ENCODE results near the gene GABPB2. TPM values are rescaled to one million over a fixed set of nuclear protein-coding genes. Genes with fewer than 3 reads are reported as not detected.
A peak's percentile ranks its signal among the peaks of the same experiment; 100 is the strongest.

The GABPB2 gene
- total and polyA plus RNA-seq, 2 experiments from 2014 or later = 1.1 to 2.6 TPM

GRCh38 chr1:151050051-151050688, 20.4 kb upstream of the GABPB2 start:
- Histone ChIP-seq H3K36me3 (ENCODE audit: insufficient read depth) (peaks cover 41% of the 10 kb centered on the region), H3K4me1 (ENCODE audit: insufficient read depth) (peaks cover 5% of the 10 kb centered on the region; the same call in 1 of the 2 replicates), H3K4me2 (no peak overlapping the region), H3K4me3 (no peak overlapping the region), H3K27ac (ENCODE audit: low read depth) (peak overlapping the region; percentile 68; the same call in 1 of the 2 replicates), H3F3A (replicated peaks; ENCODE audit: low read depth) (peaks cover 41% of the 10 kb centered on the region), H4K20me1 (replicated peaks; ENCODE audit: insufficient read depth) (peaks cover 11% of the 10 kb centered on the region), H3K79me2 (replicated peaks; ENCODE audit: insufficient read depth) (no peaks in the 10 kb centered on the region), H2AFZ (no peak overlapping the region), H3K27me3 (ENCODE audit: insufficient read depth) (no peaks in the 10 kb centered on the region), H3K9me2 (ENCODE audit: insufficient read depth) (no peaks in the 10 kb centered on the region)
- ATAC-seq (no peak), DNase-seq (ENCODE audit: low spot score) (no peak)
- H3K9me3 Mint-ChIP-seq = no peaks in the 10 kb centered on the region; the same call in 2 of the 3 replicates
- TF ChIP-seq STAT1 (IDR thresholded peaks at IDR 0.05; ENCODE audit: unreplicated experiment) (no peak), ZNF331 (CRISPR knock-in tag; IDR thresholded peaks at IDR 0.05; ENCODE audit: low read depth) (no peak), ZNF462 (CRISPR knock-in tag; IDR thresholded peaks at IDR 0.05) (no peak), NANOG (IDR thresholded peaks at IDR 0.05; ENCODE audit: borderline replicate concordance) (no peak), CTCF (conservative IDR thresholded peaks at IDR 0.05; ENCODE audit: low read depth in 2 of 2) (no peak), ETS1 (IDR thresholded peaks at IDR 0.05) (no peak), ZNF114 (CRISPR knock-in tag; IDR thresholded peaks at IDR 0.05) (no peak), EZH2phosphoT487 (IDR thresholded peaks at IDR 0.05; ENCODE audit: unreplicated experiment) (no peak), POLR2AphosphoS5 (IDR thresholded peaks at IDR 0.05; ENCODE audit: low read depth) (no peak; the same call in 1 of the 2 replicates), CREB1 (CRISPR knock-in tag; IDR thresholded peaks at IDR 0.05; ENCODE audit: low read depth) (no peak), EZH2 (IDR thresholded peaks at IDR 0.05; ENCODE audit: low read depth, unreplicated experiment) (no peak), JUNB (IDR thresholded peaks at IDR 0.05; ENCODE audit: unreplicated experiment) (no peak), REST (IDR thresholded peaks at IDR 0.05; ENCODE audit: unreplicated experiment) (no peak)
- H3K27ac Mint-ChIP-seq = no peak overlapping the region; the same call in 1 of the 2 replicates
- peaks cover 9% of the 10 kb centered on the region; the same call in 2 of the 3 replicates for H3K4me1 Mint-ChIP-seq
- H3K36me3 Mint-ChIP-seq (ENCODE audit: low read depth) = peaks cover 43% of the 10 kb centered on the region
- H3K4me3 Mint-ChIP-seq = no peak overlapping the region
- peaks cover 8% of the 10 kb centered on the region for H3K27me3 Mint-ChIP-seq (ENCODE audit: insufficient read depth, low read depth, poor library complexity)

Measured in GM23338 (cell line).